Activated CD4-positive, CD25-positive, alpha-beta regulatory T cell treated with anti-CD3 and anti-CD28 coated beads, Interleukin-2, amount 50 U/mL, for 72 hours (primary cell): ENCODE measurements around the gene KCNB1.
"Not testable (repeated sequence)": the region's sequence is repeated elsewhere in the genome, so short reads cannot be mapped to it uniquely, and the experiment has no call there.

Experiments
- DNase-seq: peaks from one replicate; pipeline ENCODE4 v3.0.0; 2021

Gene KCNB1

GRCh38 chr20:49314052-49314451, 168.4 kb downstream of the KCNB1 start:
- not testable (repeated sequence) for DNase-seq
